Panc1 (cell line): ENCODE measurements around the gene CXCR5. TPM values are rescaled to one million over a fixed set of nuclear protein-coding genes. Genes with fewer than 3 reads are reported as not detected.

Experiments used
- ATAC-seq: fragments of 200-7000 bp; cut with Tn5 transposase; 2 replicates; pipeline ENCODE4 v1.9.1; 2020; ENCODE audit warnings: mild to moderate bottlenecking, moderate library complexity
- BruUV-seq: library from RNA; stranded (reverse); fragments of 400-500 nt; replicated peaks from 2 replicates; lab custom pipeline; 2021; lab: Mats Ljungman, UMichigan
- CTCF ChIA-PET: fragments of 300-600 bp; sonication (Branson Sonifier 250); formaldehyde crosslinking; loops from one replicate; lab custom pipeline; 2022; ENCODE audit warnings: antibody characterized with exemption; lab: Charles Lee
- POLR2A ChIA-PET: fragments of 300-600 bp; sonication (Branson Sonifier 250); formaldehyde crosslinking; loops from one replicate; lab custom pipeline; 2022; ENCODE audit warnings: antibody characterized with exemption; lab: Charles Lee
- DNase-seq: peaks from one replicate; pipeline ENCODE4 v3.0.0-alpha.2; 2010; ENCODE audit warnings: low read depth, low spot score
- H3K27ac ChIP-seq: 2 replicates; pipeline ENCODE4 v1.5.1; 2011; ENCODE audit warnings: mild to moderate bottlenecking, low read length, inconsistent platforms
- H3K27me3 ChIP-seq: fragments of 200-500 bp; sonication (Bioruptor generic); 2 replicates; pipeline ENCODE4 v1.6.0; 2014; ENCODE audit warnings: low read length, inconsistent platforms; ENCODE audit not compliant: control insufficient read depth, insufficient read depth
- H3K36me3 ChIP-seq: fragments of 200-500 bp; sonication (Bioruptor generic); 2 replicates; pipeline ENCODE4 v1.5.1; 2014; ENCODE audit warnings: inconsistent platforms, mild to moderate bottlenecking, low read length, moderate library complexity; ENCODE audit not compliant: control insufficient read depth, insufficient read depth
- H3K4me1 ChIP-seq: 2 replicates; pipeline ENCODE4 v1.5.1; 2011; ENCODE audit warnings: inconsistent platforms, mild to moderate bottlenecking, low read length, moderate library complexity; ENCODE audit not compliant: control insufficient read depth, insufficient read depth
- H3K4me3 ChIP-seq, 2 experiments: 2 replicates each; pipeline ENCODE4 v1.5.1; 2011 to 2012; ENCODE audit warnings: low read depth in 2 of 2, low read length in 2 of 2, mild to moderate bottlenecking in 2 of 2, inconsistent platforms in 1 of 2, moderate library complexity in 1 of 2
- H3K9me3 ChIP-seq: fragments of 200-500 bp; sonication (Bioruptor generic); 2 replicates; pipeline ENCODE4 v1.5.1; 2014; ENCODE audit warnings: low read depth, mild to moderate bottlenecking, inconsistent platforms, low read length, moderate library complexity; ENCODE audit not compliant: control insufficient read depth, insufficient read depth
- CTCF ChIP-seq: fragments of 450-650 bp; IDR thresholded peaks from 2 replicates; pipeline ENCODE4 v1.5.1; 2017; ENCODE audit warnings: mild to moderate bottlenecking
- POLR2AphosphoS5 ChIP-seq: IDR thresholded peaks from 2 replicates; pipeline ENCODE4 v1.6.1; 2012; ENCODE audit warnings: mild to moderate bottlenecking, low read depth, low read length, moderate library complexity
- REST ChIP-seq, 2 experiments: IDR thresholded peaks; 2 replicates each; pipeline ENCODE4 v1.6.1; 2011 to 2012; ENCODE audit warnings: low read depth in 2 of 2, control low read depth in 1 of 2, low read length in 1 of 2, mild to moderate bottlenecking in 1 of 2, moderate library complexity in 1 of 2; ENCODE audit not compliant: insufficient read depth in 1 of 2
- SIN3A ChIP-seq: IDR thresholded peaks from 2 replicates; pipeline ENCODE4 v1.6.1; 2012; ENCODE audit warnings: low read depth, mild to moderate bottlenecking, low read length, moderate library complexity, borderline replicate concordance; ENCODE audit not compliant: insufficient read depth
- TCF7L2 ChIP-seq: IDR thresholded peaks from 2 replicates; pipeline ENCODE4 v1.6.1; 2011; ENCODE audit warnings: mild to moderate bottlenecking, low read depth, low read length, inconsistent platforms
- in situ Hi-C: cut with HindIII; loops from 2 replicates; pipeline ENCODE4 v1.10.0; 2016; ENCODE audit warnings: low sequenced_read_pairs, low pct_unique_long_range_greater_than_20kb
- intact Hi-C: fragments of 100-400 bp; cut with micrococcal nuclease; formaldehyde crosslinking; loops from one replicate; pipeline ENCODE4 v1.10.0; 2022; ENCODE audit not compliant: unreplicated experiment
- total RNA-seq: library from RNA; stranded (reverse); gene quantifications from one replicate; pipeline ENCODE4 v1.2.1, GENCODE V29; 2021; ENCODE audit not compliant: unreplicated experiment

Gene CXCR5
- total RNA-seq, 1 experiment from 2014 or later = not detected

- in situ Hi-C loops = no loop called here
- no peak for TF ChIP-seq CTCF
- peak; percentile 20 for TF ChIP-seq POLR2AphosphoS5
- TF ChIP-seq REST (IDR thresholded peaks at IDR 0.05; ENCODE audit: insufficient read depth in 1 of 2, low read depth in 2 of 2, low read length in 1 of 2) = no peak
- TF ChIP-seq TCF7L2 = peak; percentile 92
- TF ChIP-seq SIN3A = no peak
- ATAC-seq (peak; percentile 2), DNase-seq (no peak)
- BruUV-seq = no TSS peak
- CTCF ChIA-PET = interaction anchor here (0.7 kb wide), 2 partner anchors 12 to 125 kb away, joined by 3 to 9 read pairs; no protein-coding TSS in a partner anchor
- Histone ChIP-seq H3K27me3 (no peaks in the 10 kb centered on the region), H3K36me3 (peaks cover 3% of the 10 kb centered on the region), H3K9me3 (no peaks in the 10 kb centered on the region), H3K27ac (peak overlapping the region; percentile 99), H3K4me1 (peaks cover 90% of the 10 kb centered on the region), H3K4me3 (peak overlapping the region; percentile 2 to 47)
- intact Hi-C loops = no loop called here
- POLR2A ChIA-PET = no interaction called here
Measured at GRCh38 chr11:118917481-118918127, 33.9 kb downstream of the CXCR5 start.

- CTCF ChIA-PET = interaction anchor here (0.7 kb wide), 3 partner anchors 10 to 126 kb away, joined by 3 to 9 read pairs (median 5); no protein-coding TSS in a partner anchor
- Histone ChIP-seq H3K4me3 (peak overlapping the region; percentile 30 to 47), H3K9me3 (no peaks in the 10 kb centered on the region), H3K4me1 (peaks cover 84% of the 10 kb centered on the region), H3K27me3 (no peaks in the 10 kb centered on the region), H3K27ac (peak overlapping the region; percentile 99), H3K36me3 (peaks cover 3% of the 10 kb centered on the region)
- DNase-seq = no peak
- in situ Hi-C loops (no loop called here), intact Hi-C loops (no loop called here)
- TF ChIP-seq POLR2AphosphoS5 (peak; percentile 17), CTCF (no peak), SIN3A (no peak), REST (IDR thresholded peaks at IDR 0.05; ENCODE audit: insufficient read depth in 1 of 2, low read depth in 2 of 2, low read length in 1 of 2) (0 out of 4 replicates have a peak, but pooled peaks of 1 of the 2 experiments have one; percentile 9), TCF7L2 (no peak)
- no TSS peak for BruUV-seq
- POLR2A ChIA-PET = no interaction called here
- peak; percentile 27 for ATAC-seq
Measured at GRCh38 chr11:118918128-118918685, 34.5 kb downstream of the CXCR5 start.
